ENCODE results near the gene ZFAND2A. TPM values are rescaled to one million over a fixed set of nuclear protein-coding genes. Genes with fewer than 3 reads are reported as not detected.

ZFAND2A gene
- total RNA-seq, 1 experiment from 2014 or later, result 28.4 TPM

DNA sequence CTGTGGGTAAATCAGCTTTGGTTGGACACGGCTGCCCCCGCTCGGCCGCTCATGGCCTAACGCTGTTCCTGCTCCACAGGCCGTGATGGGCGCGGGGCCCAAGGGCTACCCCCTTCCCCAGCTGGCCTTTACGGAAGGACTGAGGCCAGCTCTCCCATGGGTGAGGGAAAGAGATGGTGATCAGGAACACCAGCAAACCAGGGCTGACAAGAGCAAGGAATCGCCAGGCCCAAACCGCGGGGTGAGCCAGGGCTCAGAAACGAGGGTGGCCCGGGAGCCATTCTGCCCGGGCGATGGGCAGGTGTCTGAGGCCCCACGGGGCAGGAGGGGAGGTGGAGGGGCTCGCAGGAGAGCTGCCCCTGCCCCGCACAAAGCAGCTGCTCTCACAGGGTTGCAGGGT, 45.5 kb downstream of the ZFAND2A start:
- POLR2A ChIA-PET (ENCODE audit: unreplicated experiment), result no interaction called here

GRCh38 chr7:1114088-1114487, 45.9 kb downstream of the ZFAND2A start:
- no peak overlapping the region for H2AFZ ChIP-seq (ENCODE audit: low read length)
- H3K27ac ChIP-seq (ENCODE audit: low read length), result no peak overlapping the region
- DNase-seq (no peak), ATAC-seq (no peak)
- H3K79me2 ChIP-seq (ENCODE audit: low read length), result 0 out of 2 replicates have a peak, but pooled peaks cover 16% of the 10 kb centered on the region
- H4K20me1 ChIP-seq (ENCODE audit: low read length), result no peaks in the 10 kb centered on the region
- H3K9ac ChIP-seq (ENCODE audit: low read length), result no peak overlapping the region
- POLR2A ChIA-PET (ENCODE audit: unreplicated experiment), result no interaction called here
- BruUV-seq (replicated peaks), result no TSS peak
- H3K36me3 ChIP-seq (ENCODE audit: low read depth, low read length), result no peaks in the 10 kb centered on the region
- no peak overlapping the region for H3K4me3 ChIP-seq (ENCODE audit: low read length)
- no peaks in the 10 kb centered on the region for H3K4me1 ChIP-seq (ENCODE audit: insufficient read depth, low read length)
- H3K9me3 ChIP-seq (ENCODE audit: low read length), result no peaks in the 10 kb centered on the region
- CTCF ChIA-PET, result no interaction called here
- no peaks in the 10 kb centered on the region for H3K9me2 ChIP-seq (replicated peaks; ENCODE audit: low read length)
- peaks cover 6% of the 10 kb centered on the region for H3F3A ChIP-seq (ENCODE audit: low read length, unreplicated experiment)
- intact Hi-C loops (cut with micrococcal nuclease), result no loop called here
- TF ChIP-seq CTCF (conservative IDR thresholded peaks at IDR 0.05; ENCODE audit: low read depth, low read length) (no peak), EZH2 (IDR thresholded peaks at IDR 0.05; ENCODE audit: low read length, unreplicated experiment) (no peak), EZH2phosphoT487 (IDR thresholded peaks at IDR 0.05; ENCODE audit: borderline replicate concordance, low read length) (no peak)
- no peaks in the 10 kb centered on the region for H3K27me3 ChIP-seq (ENCODE audit: low read length)
- no peak overlapping the region for H3K4me2 ChIP-seq (ENCODE audit: low read length)

More for the DNA sequence above, 45.5 kb downstream of the ZFAND2A start:
- Histone ChIP-seq H4K20me1 (ENCODE audit: low read length) (no peaks in the 10 kb centered on the region), H3K27ac (ENCODE audit: low read length) (no peak overlapping the region), H3K27me3 (ENCODE audit: low read length) (no peaks in the 10 kb centered on the region), H3K9me2 (replicated peaks; ENCODE audit: low read length) (no peaks in the 10 kb centered on the region), H3K4me3 (ENCODE audit: low read length) (no peak overlapping the region), H3F3A (ENCODE audit: low read length, unreplicated experiment) (peaks cover 6% of the 10 kb centered on the region), H2AFZ (ENCODE audit: low read length) (no peak overlapping the region), H3K4me2 (ENCODE audit: low read length) (no peak overlapping the region), H3K9ac (ENCODE audit: low read length) (no peak overlapping the region), H3K36me3 (ENCODE audit: low read depth, low read length) (no peaks in the 10 kb centered on the region), H3K79me2 (ENCODE audit: low read length) (0 out of 2 replicates have a peak, but pooled peaks cover 16% of the 10 kb centered on the region), H3K9me3 (ENCODE audit: low read length) (no peaks in the 10 kb centered on the region), H3K4me1 (ENCODE audit: insufficient read depth, low read length) (no peaks in the 10 kb centered on the region)
- TF ChIP-seq EZH2phosphoT487 (IDR thresholded peaks at IDR 0.05; ENCODE audit: borderline replicate concordance, low read length) (no peak), CTCF (conservative IDR thresholded peaks at IDR 0.05; ENCODE audit: low read depth, low read length) (no peak), EZH2 (IDR thresholded peaks at IDR 0.05; ENCODE audit: low read length, unreplicated experiment) (no peak)
- no TSS peak for BruUV-seq (replicated peaks)
- ATAC-seq, result no peak
- CTCF ChIA-PET, result no interaction called here
- intact Hi-C loops (cut with micrococcal nuclease), result no loop called here
- DNase-seq, result no peak

- Histone ChIP-seq H4K20me1 (ENCODE audit: low read length) (no peaks in the 10 kb centered on the region), H3K9ac (ENCODE audit: low read length) (no peak overlapping the region), H3K9me3 (ENCODE audit: low read length) (no peaks in the 10 kb centered on the region), H3K9me2 (replicated peaks; ENCODE audit: low read length) (no peaks in the 10 kb centered on the region), H3K4me3 (ENCODE audit: low read length) (no peak overlapping the region), H3K4me1 (ENCODE audit: insufficient read depth, low read length) (no peaks in the 10 kb centered on the region), H3K27me3 (ENCODE audit: low read length) (no peaks in the 10 kb centered on the region), H3K27ac (ENCODE audit: low read length) (no peak overlapping the region), H3K79me2 (ENCODE audit: low read length) (0 out of 2 replicates have a peak, but pooled peaks cover 16% of the 10 kb centered on the region), H3F3A (ENCODE audit: low read length, unreplicated experiment) (peaks cover 6% of the 10 kb centered on the region), H3K36me3 (ENCODE audit: low read depth, low read length) (no peaks in the 10 kb centered on the region), H2AFZ (ENCODE audit: low read length) (no peak overlapping the region), H3K4me2 (ENCODE audit: low read length) (no peak overlapping the region)
- no peak for ATAC-seq
- no TSS peak for BruUV-seq (replicated peaks)
- POLR2A ChIA-PET (ENCODE audit: unreplicated experiment), result no interaction called here
- CTCF ChIA-PET, result no interaction called here
- intact Hi-C loops (cut with micrococcal nuclease), result no loop called here
- DNase-seq, result no peak
- TF ChIP-seq CTCF (conservative IDR thresholded peaks at IDR 0.05; ENCODE audit: low read depth, low read length) (no peak), EZH2phosphoT487 (IDR thresholded peaks at IDR 0.05; ENCODE audit: borderline replicate concordance, low read length) (no peak), EZH2 (IDR thresholded peaks at IDR 0.05; ENCODE audit: low read length, unreplicated experiment) (no peak)
These were observed 46.5 kb downstream of the ZFAND2A start for GRCh38 chr7:1113548-1113885.
